OCI-LY3 (cell line): ENCODE results near the gene TTC7B.

Experiments used
- H2AFZ ChIP-seq: fragments of 200-600, 300-600 bp; shearing (Covaris generic); 2 replicates; pipeline ENCODE4 v1.6.0; 2014; ENCODE audit warnings: antibody characterized with exemption, low read depth, low read length
- H3K27ac ChIP-seq: fragments of 200-600, 300-600 bp; sonication (generic); 2 replicates; pipeline ENCODE4 v1.5.1; 2014; ENCODE audit warnings: mild to moderate bottlenecking, low read length, moderate library complexity, mixed read lengths
- H3K27me3 ChIP-seq: fragments of 200-600, 300-600 bp; sonication (generic); 2 replicates; pipeline ENCODE4 v1.6.1; 2014; ENCODE audit warnings: low read depth, low read length, mixed read lengths
- H3K36me3 ChIP-seq: fragments of 200-600, 300-600 bp; sonication (generic); replicated peaks from 2 replicates; pipeline ENCODE3; 2014; ENCODE audit warnings: low read depth, low read length, mixed read lengths
- H3K4me1 ChIP-seq: fragments of 300-600, 200-600 bp; sonication (generic); 2 replicates; pipeline ENCODE4 v1.6.1; 2014; ENCODE audit warnings: low read length, mixed read lengths
- H3K4me2 ChIP-seq: fragments of 200-600, 300-600 bp; sonication (generic); 2 replicates; pipeline ENCODE4 v1.6.1; 2014; ENCODE audit warnings: low read length, mixed read lengths
- H3K4me3 ChIP-seq: fragments of 300-600, 200-600 bp; sonication (generic); 2 replicates; pipeline ENCODE4 v1.5.1; 2014; ENCODE audit warnings: antibody characterized with exemption, mild to moderate bottlenecking, low read length, moderate library complexity
- H3K79me2 ChIP-seq: fragments of 300-600, 200-600 bp; shearing (Covaris generic); 2 replicates; pipeline ENCODE4 v1.6.1; 2014; ENCODE audit warnings: mild to moderate bottlenecking, low read length, mixed read lengths
- H3K9ac ChIP-seq: fragments of 300-600, 200-600 bp; shearing (Covaris generic); 2 replicates; pipeline ENCODE4 v1.6.0; 2014; ENCODE audit warnings: mild to moderate bottlenecking, low read length, moderate library complexity
- H3K9me3 ChIP-seq: fragments of 200-600, 300-600 bp; shearing (Covaris generic); 2 replicates; pipeline ENCODE4 v1.6.1; 2014; ENCODE audit warnings: low read length, mixed read lengths; ENCODE audit not compliant: insufficient read depth
- H4K20me1 ChIP-seq: fragments of 200-600, 300-600 bp; sonication (generic); 2 replicates; pipeline ENCODE4 v1.6.1; 2016; ENCODE audit warnings: low read length, mixed read lengths; ENCODE audit not compliant: insufficient read depth
- CTCF ChIP-seq: fragments of 200-600, 300-600 bp; sonication (generic); IDR thresholded peaks from 2 replicates; pipeline ENCODE4 v1.5.1; 2014; ENCODE audit warnings: antibody characterized with exemption, low read length, low read depth
- EZH2phosphoT487 ChIP-seq: fragments of 200-600 bp; shearing (Covaris generic); IDR thresholded peaks from 2 replicates; pipeline ENCODE4 v1.6.1; 2018; ENCODE audit warnings: antibody characterized with exemption, mixed run types, low read depth

TTC7B gene

GRCh38 chr14:90610346-90611040 lies 205.7 kb downstream of the TTC7B start:
- TF ChIP-seq EZH2phosphoT487 (no peak), CTCF (no peak)
- Histone ChIP-seq H3K9me3 (no peaks in the 10 kb centered on the region), H3K27ac (no peak overlapping the region), H3K36me3 (no peaks in the 10 kb centered on the region), H3K79me2 (no peaks in the 10 kb centered on the region), H3K4me3 (peak overlapping the region; percentile 41), H3K4me1 (peaks cover 33% of the 10 kb centered on the region), H4K20me1 (no peaks in the 10 kb centered on the region), H3K27me3 (peaks cover 21% of the 10 kb centered on the region; the same call in 1 of the 2 replicates), H2AFZ (no peak overlapping the region), H3K9ac (no peak overlapping the region), H3K4me2 (peak overlapping the region; percentile 59)

- no peak overlapping the region for H3K27ac ChIP-seq
Measured at GRCh38 chr14:90609376-90609775, 206.9 kb downstream of the TTC7B start.

GRCh38 chr14:90608929-90609341 lies 207.3 kb downstream of the TTC7B start:
- Histone ChIP-seq H3K27ac (no peak overlapping the region), H2AFZ (no peak overlapping the region), H3K4me2 (peak overlapping the region; percentile 59), H3K27me3 (peaks cover 36% of the 10 kb centered on the region), H3K36me3 (no peaks in the 10 kb centered on the region), H3K9ac (no peak overlapping the region), H3K4me1 (peaks cover 36% of the 10 kb centered on the region), H3K79me2 (no peaks in the 10 kb centered on the region), H3K4me3 (peak overlapping the region; percentile 33; the same call in 1 of the 2 replicates), H4K20me1 (no peaks in the 10 kb centered on the region), H3K9me3 (no peaks in the 10 kb centered on the region)
- TF ChIP-seq EZH2phosphoT487 (no peak), CTCF (no peak)

More at GRCh38 chr14:90609376-90609775, 206.9 kb downstream of the TTC7B start:
- H3K9me3 ChIP-seq: no peaks in the 10 kb centered on the region
- no peaks in the 10 kb centered on the region for H4K20me1 ChIP-seq
- TF ChIP-seq CTCF (no peak), EZH2phosphoT487 (no peak)
- H3K4me3 ChIP-seq: no peak overlapping the region
- no peaks in the 10 kb centered on the region for H3K79me2 ChIP-seq
- H3K9ac ChIP-seq: no peak overlapping the region
- no peaks in the 10 kb centered on the region for H3K36me3 ChIP-seq
- H3K4me2 ChIP-seq: peak overlapping the region; percentile 59
- peaks cover 36% of the 10 kb centered on the region for H3K4me1 ChIP-seq
- H3K27me3 ChIP-seq: peaks cover 32% of the 10 kb centered on the region; the same call in 1 of the 2 replicates
- no peak overlapping the region for H2AFZ ChIP-seq

GRCh38 chr14:90608281-90608680 lies 207.9 kb downstream of the TTC7B start:
- peak overlapping the region; percentile 33 for H3K4me3 ChIP-seq
- H2AFZ ChIP-seq: no peak overlapping the region
- TF ChIP-seq EZH2phosphoT487 (no peak), CTCF (no peak)
- no peak overlapping the region for H3K9ac ChIP-seq
- peaks cover 38% of the 10 kb centered on the region for H3K27me3 ChIP-seq
- H3K27ac ChIP-seq: no peak overlapping the region
- H3K4me1 ChIP-seq: peaks cover 36% of the 10 kb centered on the region
- peak overlapping the region; percentile 59 for H3K4me2 ChIP-seq
- no peaks in the 10 kb centered on the region for H3K9me3 ChIP-seq
- no peaks in the 10 kb centered on the region for H4K20me1 ChIP-seq
- H3K36me3 ChIP-seq: no peaks in the 10 kb centered on the region
- H3K79me2 ChIP-seq: no peaks in the 10 kb centered on the region
